SIG-M5 treated with dmso at 0.1 percent for 504 hours (cell line): ENCODE data around the gene SCNN1A.
A peak's percentile ranks its signal among the peaks of the same experiment; 100 is the strongest.

Experiments used
- DNase-seq: peaks from one replicate; lab custom pipeline; 2025; ENCODE audit not compliant: unreplicated experiment; lab: John Stamatoyannopoulos, UW

Gene SCNN1A

DNA sequence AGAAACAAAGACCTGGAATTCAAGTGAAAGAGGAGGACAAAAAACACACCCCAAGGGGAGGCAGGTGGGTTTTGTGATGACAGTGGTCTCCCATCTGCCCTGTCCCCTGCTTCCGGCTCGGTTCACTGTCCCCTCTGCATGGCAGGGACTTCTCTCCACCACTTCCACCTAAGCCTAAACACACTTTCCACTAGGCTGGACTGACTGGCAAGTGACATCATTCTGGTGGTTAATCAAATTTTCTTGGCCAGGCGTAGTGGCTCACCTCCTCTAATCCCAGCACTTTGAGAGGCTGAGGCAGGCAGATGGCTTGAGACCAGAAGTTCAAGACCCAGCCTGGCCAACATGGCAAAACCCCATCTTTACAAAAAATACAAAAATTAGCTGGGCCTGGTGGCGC is 53.0 kb downstream of the SCNN1A start:
- no peak for DNase-seq

DNA sequence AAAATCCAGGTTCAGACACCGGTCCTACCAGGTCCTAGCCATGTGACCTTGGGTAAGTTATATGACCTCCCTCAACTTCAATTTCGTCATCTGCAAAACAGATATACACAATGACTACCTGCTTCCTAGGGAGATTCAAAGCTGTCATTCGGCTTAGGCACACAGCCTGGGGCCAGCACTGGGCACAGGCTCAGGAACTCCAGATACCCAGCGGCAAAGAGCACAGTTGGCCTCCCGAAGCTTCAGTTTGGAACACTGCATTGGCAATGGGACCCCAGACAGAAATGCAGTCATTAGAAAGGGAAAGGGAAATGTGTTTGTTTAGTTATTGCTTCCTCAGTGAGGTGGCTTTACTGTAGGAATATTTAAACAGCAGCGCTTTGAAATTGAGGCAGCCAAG is 53.5 kb downstream of the SCNN1A start:
- DNase-seq: no peak

- DNase-seq: no peak
Observed at GRCh38 chr12:6319446-6319845, 55.9 kb downstream of the SCNN1A start.

DNA sequence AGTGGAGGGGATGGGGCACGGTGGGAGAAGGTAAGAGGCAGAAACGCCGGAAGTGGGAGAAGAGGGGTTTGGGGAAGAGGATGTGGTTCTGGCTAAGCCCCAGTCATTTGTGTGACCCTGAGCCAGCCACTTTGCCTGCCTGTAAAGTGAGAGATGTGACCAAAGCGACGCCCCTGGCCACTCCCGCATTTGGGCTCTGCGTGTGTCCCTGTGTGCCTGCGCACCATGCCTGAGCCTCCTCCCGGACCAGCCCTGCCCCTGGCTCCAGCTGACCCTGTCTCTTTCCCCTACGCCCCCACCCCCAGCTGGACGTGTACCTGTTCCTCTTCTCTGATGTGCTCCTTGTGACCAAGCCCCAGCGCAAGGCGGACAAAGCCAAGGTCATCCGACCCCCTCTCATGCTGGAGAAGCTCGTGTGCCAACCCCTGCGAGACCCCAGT is 56.9 kb downstream of the SCNN1A start:
- DNase-seq: no peak

DNA sequence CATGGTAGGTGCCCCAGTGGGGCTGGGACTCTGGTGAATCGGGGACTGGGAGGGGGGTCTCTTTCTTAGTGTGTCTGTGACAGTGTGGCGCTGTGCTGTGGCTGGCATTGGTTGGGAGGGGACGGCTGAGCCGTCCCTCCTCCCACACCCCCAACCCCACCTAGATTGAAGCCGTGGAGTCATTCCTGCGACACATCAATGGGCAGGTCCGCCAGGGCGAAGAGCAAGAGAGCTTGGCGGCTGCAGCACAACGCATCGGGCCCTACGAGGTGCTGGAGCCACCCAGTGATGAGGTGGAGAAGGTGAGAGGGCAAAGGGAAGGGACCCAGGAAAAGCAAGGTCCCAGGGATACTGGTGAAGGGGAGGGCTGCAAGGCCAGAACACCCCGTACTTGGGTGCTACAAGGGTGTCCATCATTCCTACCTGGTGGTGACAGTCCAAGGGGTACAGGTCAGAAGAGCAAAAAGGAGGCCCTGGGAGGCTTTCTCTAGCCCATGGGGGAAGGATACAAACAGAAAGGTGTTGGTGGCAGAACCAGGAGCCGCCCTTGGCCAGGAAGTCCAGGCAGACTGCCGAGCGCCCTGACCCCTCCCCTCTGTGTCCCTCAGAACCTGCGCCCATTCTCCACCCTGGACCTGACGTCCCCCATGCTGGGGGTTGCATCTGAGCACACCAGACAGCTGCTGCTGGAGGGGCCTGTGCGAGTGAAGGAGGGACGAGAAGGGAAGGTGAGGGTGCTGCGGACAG is 57.5 kb downstream of the SCNN1A start:
- DNase-seq: no peak

DNA sequence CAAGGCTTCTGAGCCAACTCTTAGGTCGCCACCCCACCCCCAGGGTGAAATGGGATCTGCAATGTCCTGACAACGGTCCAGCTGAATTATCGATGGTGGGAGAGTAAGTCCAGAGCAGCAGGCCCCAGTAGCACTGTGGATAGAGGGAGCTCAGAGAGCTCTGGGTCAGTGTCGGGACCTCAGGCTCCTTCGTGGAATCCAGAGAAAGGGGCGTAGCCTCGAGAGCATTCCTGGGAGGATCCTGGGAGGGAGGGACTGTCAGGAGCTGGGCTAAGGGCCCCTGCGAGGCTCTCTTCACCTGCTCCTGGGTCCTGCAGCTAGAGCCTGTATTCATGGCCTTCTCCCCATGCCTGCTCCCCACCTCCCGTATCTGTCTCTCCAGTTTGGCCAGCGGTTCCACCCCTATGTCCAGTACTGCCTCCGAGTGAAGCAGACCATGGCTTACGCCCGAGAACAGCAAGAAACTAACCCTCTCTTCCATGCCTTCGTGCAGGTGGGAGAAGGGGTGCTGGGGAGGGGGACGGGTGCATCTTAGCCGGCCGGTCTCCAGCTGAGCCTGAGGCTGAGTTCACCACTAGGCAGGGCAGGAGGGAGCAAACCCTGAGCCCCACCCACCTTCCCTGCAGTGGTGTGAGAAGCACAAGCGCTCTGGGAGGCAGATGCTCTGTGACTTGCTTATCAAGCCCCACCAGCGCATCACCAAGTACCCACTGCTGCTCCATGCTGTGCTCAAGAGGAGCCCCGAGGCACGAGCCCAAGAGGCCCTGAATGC is 58.3 kb downstream of the SCNN1A start:
- no peak for DNase-seq

DNA sequence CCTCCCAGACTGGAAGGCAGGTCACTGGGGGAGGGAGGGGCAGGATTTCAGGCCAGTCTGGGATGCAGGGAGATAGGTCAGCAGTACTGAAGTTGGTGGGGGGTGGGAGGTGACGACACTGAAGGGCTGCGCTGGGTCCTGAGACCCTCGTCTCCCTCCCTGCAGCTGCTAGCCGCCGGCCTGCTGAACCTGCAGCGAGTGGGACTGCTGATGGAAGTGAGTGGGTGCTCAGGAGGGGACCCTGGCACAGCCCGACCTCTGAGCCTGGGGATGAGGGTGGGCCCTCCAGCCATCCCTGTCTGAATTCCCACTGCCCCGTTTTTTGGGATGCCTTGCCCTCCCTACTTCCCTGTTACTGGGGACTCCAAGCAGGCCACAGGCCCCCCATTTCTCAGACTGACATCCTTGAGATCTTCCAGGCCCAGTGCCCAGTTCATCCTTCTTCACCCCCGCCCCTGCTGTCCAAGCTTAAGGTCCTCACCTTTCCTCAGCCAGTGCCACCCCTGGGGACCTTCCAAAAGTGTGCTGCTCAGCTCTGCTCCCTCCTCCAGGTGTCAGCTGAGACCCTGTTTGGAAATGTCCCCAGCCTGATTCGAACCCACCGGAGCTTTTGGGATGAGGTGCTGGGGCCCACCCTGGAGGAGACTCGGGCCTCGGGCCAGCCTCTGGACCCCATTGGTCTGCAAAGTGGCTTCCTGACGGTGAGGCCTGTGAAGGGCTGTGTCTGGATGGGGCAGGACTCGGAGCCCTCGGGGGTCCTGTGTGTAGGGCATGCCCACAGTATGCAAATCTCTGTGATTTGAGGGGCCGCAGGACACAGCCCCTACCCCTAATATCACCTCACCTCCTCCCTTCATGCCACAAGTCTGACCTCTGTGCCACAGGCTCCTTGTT is 59.4 kb downstream of the SCNN1A start:
- DNase-seq: no peak

- DNase-seq: no peak
Observed at GRCh38 chr12:6315184-6315583, 60.2 kb downstream of the SCNN1A start.

- DNase-seq: no peak
Observed at GRCh38 chr12:6314776-6315175, 60.6 kb downstream of the SCNN1A start.

- no peak for DNase-seq
Observed at GRCh38 chr12:6313326-6313940, 61.9 kb downstream of the SCNN1A start.

- peak; percentile 20 for DNase-seq
Observed at GRCh38 chr12:6312529-6313325, 62.6 kb downstream of the SCNN1A start.

DNA sequence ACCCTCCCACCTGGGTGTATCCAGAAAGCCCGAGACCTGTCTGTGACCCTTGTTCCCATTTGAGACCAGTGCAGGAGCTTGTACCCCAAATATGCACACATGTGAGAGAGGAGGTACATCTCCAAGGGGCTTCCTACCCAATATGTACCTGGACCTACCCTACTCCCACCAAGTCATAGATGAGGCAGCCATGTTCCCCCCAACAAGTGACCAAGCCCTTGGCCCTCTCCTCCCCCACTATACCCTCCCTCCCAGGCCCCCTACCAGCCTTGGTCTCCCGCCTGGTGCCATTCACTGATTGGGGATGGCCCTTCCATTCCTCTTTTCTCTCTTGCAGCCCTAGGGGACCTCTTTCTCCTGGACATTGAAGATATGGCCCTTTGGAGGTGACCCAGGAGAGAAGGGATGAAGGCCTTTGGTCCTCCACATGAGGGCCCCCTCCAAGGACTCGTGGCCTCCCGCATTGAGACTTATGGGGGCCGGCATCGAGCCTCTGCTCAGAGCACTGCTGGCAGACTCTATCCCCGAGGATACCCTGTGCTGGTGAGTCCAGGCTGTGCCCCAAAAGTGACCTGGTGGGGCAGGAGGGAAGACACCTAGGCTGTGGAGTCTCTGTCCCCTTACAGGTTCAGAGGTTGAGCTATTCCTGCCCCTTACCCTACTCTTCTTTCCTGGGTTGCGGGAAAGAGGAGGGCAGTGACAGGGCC is 63.4 kb downstream of the SCNN1A start:
- no peak for DNase-seq

DNA sequence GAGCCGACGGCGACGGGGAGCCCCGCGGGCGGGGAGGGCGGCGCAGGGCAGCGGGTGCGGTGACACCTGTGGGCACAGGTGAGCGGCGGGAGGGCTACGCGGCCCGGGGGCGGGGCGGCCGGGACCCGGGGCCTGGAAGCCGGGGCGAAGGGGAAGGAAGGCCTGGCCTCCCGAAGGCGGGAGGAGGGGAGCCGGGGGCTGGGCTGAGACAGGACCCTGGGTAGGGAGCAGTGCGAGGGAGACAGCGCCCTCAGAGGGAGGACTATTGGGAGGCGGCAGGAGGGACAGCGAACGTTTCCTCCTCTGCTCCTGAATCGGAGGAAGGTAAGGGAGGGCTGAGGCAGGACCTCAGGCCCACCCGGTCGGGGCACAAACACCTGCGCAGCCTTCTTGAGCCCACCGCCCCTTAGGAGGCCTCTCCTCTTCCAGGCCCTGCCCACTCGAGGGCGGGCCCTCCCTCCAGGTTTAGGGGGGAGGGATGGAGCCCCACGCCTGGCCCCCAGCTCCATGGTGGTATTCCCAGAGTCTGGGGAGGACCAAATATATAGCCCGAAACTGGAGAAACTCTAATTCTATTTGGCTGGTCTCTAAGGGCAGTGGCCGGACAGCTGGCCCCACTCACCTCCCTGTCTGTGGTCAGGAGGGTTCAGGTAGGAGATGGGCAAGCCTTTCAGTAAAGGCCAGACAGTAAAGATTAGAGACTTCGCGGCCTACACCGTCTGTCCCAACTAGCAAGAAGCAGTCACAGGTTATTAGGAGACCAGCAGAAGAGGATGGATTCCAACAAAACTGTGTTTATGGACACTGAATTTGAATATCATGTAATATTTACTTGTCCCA is 64.4 kb downstream of the SCNN1A start:
- no peak for DNase-seq

DNA sequence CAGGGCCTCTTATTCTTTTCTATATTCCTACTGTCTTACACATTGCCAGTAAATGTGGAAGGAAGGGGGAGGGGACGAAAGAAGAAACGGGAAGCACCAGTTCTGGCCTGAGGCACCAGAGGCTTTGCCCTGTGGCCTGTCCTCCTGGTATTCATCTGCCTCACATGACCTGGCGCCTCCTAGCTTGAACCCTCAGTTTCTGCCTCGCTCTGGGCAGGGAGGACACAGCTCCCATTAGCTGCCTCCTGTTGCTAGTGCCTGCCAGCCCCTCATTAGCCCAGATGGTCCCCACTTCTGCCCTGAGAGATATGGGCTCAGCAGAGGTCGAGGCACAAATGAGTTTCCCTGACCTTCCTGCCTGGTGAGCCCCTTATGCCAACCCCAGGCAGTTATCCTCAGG is 67.8 kb downstream of the SCNN1A start:
- DNase-seq: no peak

DNA sequence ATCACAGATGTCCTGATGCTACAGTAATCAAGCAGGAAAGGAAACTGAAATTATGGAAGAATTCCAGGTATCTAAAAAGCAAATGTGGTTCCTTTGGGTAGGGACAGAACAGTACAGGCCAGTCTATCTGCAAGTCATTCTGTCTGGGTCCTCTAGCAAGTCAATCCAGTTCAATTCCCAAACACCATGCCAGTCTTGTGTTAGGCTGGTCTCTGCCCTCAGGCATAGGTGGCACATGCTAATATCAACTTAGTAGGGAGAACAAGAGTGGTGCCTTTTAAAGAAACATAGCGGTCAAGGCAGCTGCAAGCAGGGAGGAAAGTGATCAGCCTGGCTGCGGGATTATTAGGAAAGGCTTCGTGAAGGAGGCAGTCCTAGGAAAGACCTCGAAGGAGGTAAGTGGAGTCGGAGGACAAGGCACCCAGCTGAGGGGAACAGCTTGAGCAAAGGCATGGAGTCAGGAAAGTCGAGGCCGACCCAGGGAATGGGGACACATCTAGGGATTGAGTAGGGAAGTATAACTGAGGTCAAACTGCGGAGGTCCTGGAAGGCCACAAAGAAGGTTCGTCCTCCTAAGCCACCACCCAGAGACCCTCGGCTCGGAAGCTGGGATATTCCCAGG is 68.7 kb downstream of the SCNN1A start:
- DNase-seq: no peak

GRCh38 chr12:6306151-6306550 is 69.2 kb downstream of the SCNN1A start:
- DNase-seq: no peak

GRCh38 chr12:6303071-6303470 is 72.3 kb downstream of the SCNN1A start:
- no peak for DNase-seq

DNA sequence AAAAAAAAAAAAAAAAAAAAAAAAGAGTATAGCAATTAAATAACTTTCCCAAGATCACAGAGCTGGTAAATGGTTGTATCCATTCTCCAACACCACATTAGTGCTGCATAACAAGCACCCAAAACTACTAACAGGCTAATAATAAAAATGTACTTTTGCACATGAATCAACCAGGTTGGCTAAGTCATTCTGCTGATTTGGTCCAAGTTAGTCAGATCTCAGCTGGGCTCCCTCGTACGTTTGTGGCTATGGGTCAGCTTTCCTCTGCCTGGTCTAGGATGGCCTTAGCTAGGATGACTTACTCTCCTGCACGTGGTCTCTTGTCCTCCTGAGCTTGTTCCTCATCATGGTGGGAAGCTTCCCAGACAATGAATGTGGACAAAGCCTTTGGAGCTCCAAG is 72.7 kb downstream of the SCNN1A start:
- DNase-seq: no peak
